Body of pancreas (tissue), 4 donors: ENCODE measurements around the gene DLG2.

Experiments used
- POLR2A ChIP-seq, 3 donors: fragments of 450-650 bp; IDR thresholded peaks; one replicate each; pipeline ENCODE4 v1.6.1; 2016; ENCODE audit warnings: antibody characterized with exemption in 3 of 3, mild to moderate bottlenecking in 2 of 3
- TF ChIP-seq, protein P1 (sequence below), 7 experiments: fragments of 450-650 bp in 4 of 7; fragments of 200-600 bp in 3 of 7; sonication (generic) in 3 of 7; IDR thresholded peaks; one replicate each; pipeline ENCODE4 v1.5.1; 2016 to 2019; ENCODE audit warnings: antibody characterized with exemption in 7 of 7

DNA sequence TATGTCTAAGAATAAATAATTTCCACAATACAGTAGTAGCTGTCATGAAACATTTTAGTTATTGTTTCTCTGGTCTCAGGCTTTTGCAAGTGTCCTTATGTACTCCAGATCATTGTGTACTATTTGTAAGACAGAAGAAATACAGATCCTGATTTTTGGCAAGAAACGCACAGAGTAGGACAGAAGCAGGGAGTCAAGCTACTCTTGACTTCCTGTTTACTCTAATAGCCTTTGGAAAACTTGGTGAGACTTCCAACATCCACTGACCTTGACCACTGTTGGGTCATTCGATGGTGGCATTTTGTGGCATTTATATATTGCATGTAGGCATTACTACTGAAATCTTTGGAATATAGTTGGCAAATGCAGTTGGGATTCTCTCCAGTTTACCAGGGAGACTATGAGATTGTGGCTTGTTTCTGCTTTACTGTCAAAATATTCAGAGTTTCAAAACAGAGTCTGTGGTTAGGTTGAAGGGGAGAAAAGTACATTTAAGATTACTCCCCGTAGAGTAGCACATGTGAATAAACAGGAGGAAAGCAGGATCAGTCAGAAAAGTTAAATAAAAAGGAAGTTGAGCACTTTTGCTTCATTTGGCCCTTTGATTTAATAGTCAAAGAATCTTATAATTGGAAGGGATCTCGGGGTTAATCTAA, 1614.8 kb downstream of the DLG2 start:
- TF ChIP-seq, protein P1, sequence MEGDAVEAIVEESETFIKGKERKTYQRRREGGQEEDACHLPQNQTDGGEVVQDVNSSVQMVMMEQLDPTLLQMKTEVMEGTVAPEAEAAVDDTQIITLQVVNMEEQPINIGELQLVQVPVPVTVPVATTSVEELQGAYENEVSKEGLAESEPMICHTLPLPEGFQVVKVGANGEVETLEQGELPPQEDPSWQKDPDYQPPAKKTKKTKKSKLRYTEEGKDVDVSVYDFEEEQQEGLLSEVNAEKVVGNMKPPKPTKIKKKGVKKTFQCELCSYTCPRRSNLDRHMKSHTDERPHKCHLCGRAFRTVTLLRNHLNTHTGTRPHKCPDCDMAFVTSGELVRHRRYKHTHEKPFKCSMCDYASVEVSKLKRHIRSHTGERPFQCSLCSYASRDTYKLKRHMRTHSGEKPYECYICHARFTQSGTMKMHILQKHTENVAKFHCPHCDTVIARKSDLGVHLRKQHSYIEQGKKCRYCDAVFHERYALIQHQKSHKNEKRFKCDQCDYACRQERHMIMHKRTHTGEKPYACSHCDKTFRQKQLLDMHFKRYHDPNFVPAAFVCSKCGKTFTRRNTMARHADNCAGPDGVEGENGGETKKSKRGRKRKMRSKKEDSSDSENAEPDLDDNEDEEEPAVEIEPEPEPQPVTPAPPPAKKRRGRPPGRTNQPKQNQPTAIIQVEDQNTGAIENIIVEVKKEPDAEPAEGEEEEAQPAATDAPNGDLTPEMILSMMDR (IDR thresholded peaks at IDR 0.05): no peak
- no peak for TF ChIP-seq POLR2A (IDR thresholded peaks at IDR 0.05)
